Fibroblast of skin of left quadriceps (primary cell): ENCODE data around the gene STX1B.
A peak's percentile ranks its signal among the peaks of the same experiment; 100 is the strongest.

Source experiments
- DNase-seq, 2 experiments: peaks; one replicate each; pipeline ENCODE4 v3.0.0-alpha.2; 2013; ENCODE audit warnings: low read depth in 2 of 2

The STX1B gene

DNA sequence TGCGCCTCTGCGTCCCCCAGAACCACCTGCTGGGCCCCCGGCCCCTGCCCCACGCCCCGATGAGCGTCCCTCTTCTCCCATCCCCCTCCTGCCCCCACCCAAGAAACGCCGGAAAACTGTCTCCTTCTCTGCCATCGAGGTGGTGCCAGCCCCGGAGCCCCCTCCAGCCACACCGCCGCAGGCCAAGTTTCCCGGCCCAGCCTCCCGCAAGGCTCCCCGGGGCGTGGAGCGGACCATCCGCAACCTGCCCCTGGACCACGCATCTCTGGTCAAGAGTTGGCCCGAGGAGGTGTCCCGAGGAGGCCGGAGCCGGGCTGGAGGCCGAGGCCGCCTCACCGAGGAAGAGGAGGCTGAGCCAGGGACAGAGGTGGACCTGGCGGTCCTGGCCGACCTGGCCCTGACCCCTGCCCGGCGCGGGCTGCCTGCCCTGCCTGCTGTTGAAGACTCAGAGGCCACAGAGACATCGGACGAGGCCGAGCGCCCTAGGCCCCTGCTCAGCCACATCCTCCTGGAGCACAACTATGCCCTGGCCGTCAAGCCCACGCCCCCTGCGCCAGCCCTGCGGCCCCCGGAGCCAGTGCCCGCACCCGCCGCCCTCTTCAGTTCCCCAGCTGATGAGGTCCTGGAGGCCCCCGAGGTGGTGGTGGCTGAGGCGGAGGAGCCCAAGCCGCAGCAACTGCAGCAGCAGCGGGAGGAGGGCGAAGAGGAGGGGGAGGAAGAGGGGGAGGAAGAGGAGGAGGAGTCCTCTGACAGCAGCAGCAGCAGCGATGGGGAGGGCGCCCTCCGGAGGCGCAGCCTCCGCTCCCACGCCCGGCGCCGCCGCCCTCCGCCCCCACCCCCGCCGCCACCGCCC is 31.0 kb downstream of the STX1B start:
- no peak for DNase-seq

DNA sequence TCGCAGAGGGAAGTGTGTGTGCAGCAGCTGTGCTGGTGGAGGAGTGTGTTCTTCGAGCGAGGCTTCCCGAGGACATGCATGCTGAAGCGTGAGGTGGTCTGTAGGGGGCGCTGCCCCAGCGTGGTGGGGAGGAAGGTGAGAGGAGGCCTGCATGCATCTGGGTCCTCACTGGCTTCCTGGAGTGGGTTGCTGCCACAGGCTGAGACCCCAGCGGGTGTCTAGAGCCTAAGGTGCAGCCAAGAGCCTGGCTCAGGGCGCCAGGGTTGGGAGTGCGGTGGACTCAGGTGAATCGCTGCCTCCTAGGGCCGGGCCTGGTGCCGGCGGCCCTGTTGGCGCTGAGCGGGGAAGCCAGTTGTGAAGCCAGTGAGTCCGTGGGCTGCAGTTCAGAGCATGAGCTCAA is 32.9 kb downstream of the STX1B start:
- DNase-seq = no peak

DNA sequence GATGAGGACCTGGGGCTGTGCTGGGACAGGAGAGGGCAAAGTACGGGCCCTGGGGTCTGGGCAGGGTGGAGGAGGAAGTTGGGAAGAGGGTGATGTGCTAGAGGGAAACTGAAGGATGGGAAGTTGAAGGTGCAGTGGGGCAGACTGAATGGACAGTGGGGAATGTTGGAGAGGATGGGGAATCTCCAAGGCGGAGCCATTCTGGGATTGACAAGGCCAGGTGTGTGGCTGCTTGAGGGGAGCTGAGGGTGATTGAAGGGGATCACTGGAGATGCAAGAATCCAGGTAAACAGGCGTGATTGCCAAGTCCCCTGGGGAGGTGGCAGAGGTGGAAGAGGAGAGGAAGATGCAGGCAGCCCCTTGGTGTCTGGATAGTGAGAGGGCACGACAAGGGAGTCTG is 34.0 kb downstream of the STX1B start:
- DNase-seq = no peak

DNA sequence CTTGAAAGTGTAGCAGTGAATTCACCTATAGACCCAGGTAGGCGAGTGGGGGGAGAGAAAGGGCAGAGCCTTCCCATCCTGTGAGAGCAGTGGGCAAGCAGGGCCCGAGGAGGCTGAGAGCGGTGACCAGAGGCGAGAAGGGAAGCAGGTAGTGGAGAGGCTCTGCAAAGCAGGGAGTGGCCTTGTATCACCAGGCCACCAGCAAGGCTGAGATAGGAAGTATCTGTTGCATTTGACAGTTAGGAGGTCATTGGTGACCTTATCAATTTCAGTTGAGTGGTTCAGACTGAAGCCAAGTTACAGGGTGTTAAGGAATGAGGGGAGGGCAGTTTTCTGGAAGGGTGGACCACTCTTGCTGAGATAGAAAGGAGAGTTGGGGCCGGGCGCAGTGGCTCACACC is 36.1 kb downstream of the STX1B start:
- DNase-seq = no peak

- no peak for DNase-seq
Observed at GRCh38 chr16:30972872-30973271, 37.6 kb downstream of the STX1B start.

DNA sequence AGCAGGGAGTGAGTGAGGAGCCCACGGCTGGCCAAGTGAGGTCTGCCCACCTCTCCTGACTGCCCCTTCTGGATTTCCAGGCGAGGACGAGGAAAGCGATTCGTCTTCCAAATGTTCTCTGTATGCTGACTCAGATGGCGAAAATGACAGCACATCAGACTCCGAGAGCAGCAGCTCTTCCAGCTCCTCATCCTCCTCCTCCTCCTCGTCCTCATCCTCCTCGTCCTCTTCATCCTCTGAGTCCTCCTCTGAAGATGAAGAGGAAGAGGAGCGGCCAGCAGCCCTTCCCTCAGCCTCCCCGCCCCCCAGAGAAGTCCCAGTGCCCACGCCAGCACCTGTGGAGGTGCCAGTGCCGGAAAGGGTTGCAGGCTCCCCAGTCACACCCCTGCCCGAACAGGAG is 39.1 kb downstream of the STX1B start:
- no peak for DNase-seq

DNA sequence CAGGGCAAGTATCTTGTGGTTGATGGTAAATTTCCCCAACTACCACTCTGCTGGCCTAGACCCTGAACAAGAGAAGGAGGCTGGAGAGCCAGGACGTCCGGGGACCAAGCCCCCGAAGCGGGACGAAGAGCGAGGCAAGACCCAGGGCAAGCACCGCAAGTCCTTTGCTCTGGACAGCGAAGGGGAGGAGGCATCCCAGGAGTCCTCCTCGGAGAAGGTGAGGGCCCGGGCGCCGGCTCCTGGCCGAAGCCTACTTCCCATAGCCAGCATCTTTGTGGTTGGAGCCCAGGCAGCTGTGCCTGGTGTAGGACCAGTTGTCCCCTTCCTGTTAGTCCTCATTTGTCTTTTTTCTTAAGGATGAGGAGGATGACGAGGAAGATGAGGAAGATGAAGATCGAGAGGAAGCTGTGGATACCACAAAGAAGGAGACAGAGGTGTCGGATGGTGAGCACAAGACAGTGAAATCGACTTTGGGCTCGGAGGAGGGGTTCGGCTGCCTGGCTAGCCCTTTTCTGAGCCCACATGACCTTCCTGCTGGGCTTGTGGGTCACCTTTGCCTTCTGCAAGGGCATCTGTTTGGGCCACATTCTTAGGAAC is 41.1 kb downstream of the STX1B start:
- no peak for DNase-seq

DNA sequence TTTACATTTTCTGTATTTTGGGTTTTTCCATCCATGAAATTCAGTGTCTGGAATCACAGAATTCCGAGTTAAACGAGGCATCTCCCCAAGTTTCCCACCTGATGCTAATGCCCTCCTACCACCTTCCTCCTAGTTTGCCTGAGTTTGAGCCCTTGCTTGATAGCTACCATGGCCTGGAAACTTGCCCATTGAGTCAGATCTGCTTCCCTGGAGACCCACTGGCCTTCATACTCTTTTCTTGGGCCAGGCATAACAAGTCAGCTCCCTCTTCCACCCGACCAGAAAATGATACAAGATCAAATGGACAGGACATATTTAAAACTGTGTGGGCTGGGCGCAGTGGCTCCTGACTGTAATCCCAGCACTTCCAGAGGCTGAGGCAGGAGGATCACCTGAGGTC is 42.6 kb downstream of the STX1B start:
- DNase-seq = no peak

DNA sequence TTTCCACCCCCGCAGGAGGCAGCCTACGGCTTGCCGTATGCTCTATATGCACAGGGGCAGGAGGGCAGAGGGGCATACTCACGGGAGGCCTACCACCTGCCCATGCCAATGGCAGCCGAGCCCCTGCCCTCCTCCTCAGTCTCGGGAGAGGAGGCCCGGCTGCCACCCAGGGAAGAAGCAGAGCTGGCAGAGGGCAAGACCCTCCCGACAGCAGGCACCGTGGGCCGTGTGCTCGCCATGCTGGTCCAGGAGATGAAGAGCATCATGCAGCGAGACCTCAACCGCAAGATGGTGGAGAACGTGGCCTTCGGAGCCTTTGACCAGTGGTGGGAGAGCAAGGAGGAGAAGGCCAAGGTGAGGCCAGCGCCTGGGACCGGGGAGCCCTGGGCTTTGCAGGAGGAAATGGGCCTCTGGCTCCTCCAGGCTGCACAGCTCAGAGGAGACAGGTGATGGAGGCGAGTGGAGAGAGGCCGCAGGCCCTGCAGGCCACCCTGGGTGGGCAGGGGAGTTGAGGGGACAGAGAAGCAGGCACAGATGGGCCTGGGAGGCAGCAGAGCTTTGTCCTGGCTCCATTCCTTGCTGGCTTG is 44.3 kb downstream of the STX1B start:
- no peak for DNase-seq

GRCh38 chr16:30965436-30965835 is 45.0 kb downstream of the STX1B start:
- no peak for DNase-seq

GRCh38 chr16:30964574-30965226 is 45.7 kb downstream of the STX1B start:
- no peak for DNase-seq

DNA sequence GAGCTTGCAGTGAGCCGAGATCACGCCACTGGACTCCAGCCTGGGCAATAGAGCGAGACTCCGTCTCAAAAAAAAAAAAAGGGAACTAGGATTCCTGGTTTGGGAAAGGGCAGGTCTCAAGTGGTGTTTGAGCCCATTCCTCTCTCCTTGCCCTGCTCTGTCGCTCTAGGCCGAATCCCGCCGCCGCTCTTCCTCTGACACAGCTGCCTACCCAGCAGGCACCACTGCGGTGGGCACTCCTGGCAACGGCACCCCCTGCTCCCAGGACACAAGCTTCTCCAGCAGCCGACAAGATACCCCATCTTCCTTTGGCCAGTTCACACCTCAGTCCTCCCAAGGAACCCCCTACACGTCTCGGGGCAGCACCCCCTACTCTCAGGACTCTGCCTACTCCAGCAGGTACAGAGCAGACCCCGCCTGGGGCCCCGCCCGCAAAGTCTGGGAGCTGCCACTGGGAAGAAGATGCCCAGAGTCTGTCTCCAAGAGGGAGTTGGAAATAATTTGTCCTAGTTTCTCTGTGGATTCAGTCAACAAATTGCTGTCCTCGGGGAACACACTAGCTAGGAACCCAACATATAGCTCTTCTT is 46.4 kb downstream of the STX1B start:
- no peak for DNase-seq

GRCh38 chr16:30961384-30961783 is 49.1 kb downstream of the STX1B start:
- no peak for DNase-seq

DNA sequence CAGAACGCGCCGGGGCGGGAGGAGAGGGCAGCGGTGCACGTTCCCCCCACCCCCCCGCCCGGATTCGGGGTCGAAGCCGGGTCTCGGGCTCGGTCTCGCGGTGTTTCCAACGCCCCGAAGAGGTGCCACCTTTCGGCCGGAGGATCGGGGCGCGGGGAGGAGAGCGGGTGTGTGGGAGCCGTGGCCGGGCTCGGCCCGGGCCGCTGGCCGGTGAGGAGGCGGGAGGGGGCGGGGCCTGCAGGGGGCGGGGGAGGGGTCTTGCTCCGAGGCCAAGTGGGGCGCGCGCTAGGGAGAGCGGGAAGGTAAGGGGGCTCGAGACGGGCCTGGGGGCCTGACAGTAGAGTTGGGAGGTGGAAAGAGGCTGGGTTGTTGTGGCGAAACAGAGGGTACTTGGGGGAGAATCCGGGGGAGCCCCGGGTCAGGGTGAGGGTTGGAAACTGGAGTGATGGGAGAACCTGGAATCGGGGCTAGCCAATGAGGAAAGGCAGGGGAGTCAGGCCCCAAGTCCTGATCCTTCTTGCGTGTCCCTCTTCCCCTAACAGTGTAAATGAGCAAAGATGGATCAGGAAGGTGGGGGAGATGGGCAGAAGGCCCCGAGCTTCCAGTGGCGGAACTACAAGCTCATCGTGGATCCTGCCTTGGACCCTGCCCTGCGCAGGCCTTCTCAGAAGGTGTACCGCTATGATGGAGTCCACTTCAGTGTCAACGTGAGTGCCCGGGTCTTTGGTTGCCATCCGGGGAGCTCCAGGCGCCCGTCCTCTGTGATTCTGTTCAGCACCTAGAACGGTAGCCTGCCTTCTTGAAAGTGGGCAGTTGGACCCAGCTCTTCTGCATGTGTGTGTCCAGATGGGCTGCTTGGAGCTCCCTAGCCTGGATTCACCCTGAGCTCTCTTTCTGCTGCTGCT is 52.0 kb downstream of the STX1B start:
- peak in 1 of 2 experiments; percentile 20 for DNase-seq

DNA sequence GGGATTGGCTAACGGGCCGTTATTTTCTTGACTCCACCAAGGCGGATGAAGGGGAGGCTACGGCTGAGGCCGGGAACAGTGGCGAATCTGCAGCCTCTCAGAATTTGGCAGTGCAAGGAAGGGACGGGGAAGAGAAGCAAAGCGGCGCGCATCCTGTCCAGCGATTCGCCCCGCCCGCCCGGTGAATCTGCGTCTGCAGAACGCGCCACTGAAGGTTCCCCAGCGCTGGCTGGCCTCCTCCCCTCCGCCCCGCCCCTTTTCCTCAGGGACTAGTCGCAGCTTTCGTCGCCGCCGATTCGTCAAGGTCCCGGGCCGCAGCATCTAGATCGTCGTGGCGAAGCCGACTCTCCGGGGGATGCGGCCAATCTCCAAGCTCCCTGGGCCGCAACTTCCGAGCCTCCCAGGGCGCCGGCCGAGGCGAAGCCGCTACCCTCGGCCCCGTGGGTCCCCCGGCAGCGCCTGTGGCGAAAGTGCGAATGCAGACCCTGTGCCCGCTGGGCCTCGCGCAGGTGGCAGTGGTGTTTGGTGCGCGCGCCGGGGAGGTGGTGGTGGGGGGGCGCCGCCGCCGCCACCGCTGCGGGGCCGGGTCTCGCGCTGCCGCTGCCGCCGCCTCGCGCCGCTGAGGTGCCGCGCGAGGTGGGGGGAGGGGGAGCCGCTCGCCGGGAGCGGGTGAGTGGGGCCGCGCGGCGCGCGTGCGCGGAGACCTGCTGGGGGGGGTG is 52.8 kb downstream of the STX1B start, which contains the start of gene SETD1A:
TSS of gene SETD1A (plus strand) at position 299 of the 719 bp plus-strand sequence. CDS start 978 bp downstream, outside the sequence.
- DNase-seq = peak; percentile 91 to 92

GRCh38 chr16:30956601-30957455 is 53.6 kb downstream of the STX1B start:
- peak; percentile 71 for DNase-seq

GRCh38 chr16:30954993-30955392 is 55.4 kb downstream of the STX1B start:
- no peak for DNase-seq

GRCh38 chr16:30953511-30954124 is 56.8 kb downstream of the STX1B start:
- DNase-seq = peak; percentile 39 to 40

- no peak for DNase-seq
Observed at GRCh38 chr16:30953111-30953510, 57.3 kb downstream of the STX1B start.
